ENCODE results near the gene DNMT3A. TPM values are rescaled to one million over a fixed set of nuclear protein-coding genes. Genes with fewer than 3 reads are reported as not detected.
A peak's percentile ranks its signal among the peaks of the same experiment; 100 is the strongest.

Gene DNMT3A
- total and polyA plus RNA-seq, 2 of the 8 experiments (the other 6 are each of a cell fraction or from before 2014, with no cell fraction given), result 33.6 to 178 TPM

DNA sequence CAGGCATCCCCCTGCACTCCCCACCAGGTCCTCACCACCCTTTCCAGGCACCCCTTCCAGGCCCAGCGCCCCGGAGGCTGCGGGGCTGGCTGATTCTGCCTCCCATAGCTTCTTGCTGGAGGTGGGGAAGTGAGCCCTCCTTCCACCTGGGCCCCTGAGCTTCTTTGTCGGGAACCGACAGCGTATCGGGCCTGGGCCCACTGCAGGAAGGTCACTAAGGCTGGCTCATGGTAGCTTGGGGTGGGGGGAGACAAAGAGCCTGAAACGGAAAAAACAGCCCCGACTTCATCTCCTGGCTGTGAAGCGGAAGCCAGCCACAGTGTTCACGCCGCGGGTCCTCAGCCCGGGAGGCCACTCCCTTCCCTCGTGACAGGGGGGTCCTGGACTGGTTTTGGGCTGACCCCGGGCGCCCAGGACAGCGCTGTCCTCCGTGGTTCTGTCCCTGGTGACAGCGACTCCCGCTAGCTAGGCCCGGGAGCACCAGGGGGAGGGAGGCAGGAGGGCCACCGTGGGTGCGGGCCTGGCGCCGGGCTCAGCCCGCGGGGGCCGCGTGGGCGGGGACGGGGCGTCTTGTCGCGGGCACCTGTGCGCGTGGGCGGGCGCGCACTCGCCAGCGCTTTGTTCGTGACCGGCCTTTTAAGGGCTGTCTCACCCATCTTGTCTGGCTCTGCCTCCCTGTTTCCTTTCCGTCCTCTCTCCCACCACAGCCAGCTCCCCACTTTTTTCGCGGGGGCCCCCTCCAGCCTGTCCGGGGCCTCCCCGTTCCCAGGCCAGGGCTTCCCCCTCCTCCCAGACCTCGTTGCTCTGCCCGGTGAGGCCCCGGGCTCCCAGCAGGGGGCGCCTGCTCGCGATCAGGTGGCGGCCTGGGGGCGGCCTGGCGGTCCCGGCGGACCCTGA lies 64.9 kb downstream of the DNMT3A start (continued):
- TF ChIP-seq, protein P1, sequence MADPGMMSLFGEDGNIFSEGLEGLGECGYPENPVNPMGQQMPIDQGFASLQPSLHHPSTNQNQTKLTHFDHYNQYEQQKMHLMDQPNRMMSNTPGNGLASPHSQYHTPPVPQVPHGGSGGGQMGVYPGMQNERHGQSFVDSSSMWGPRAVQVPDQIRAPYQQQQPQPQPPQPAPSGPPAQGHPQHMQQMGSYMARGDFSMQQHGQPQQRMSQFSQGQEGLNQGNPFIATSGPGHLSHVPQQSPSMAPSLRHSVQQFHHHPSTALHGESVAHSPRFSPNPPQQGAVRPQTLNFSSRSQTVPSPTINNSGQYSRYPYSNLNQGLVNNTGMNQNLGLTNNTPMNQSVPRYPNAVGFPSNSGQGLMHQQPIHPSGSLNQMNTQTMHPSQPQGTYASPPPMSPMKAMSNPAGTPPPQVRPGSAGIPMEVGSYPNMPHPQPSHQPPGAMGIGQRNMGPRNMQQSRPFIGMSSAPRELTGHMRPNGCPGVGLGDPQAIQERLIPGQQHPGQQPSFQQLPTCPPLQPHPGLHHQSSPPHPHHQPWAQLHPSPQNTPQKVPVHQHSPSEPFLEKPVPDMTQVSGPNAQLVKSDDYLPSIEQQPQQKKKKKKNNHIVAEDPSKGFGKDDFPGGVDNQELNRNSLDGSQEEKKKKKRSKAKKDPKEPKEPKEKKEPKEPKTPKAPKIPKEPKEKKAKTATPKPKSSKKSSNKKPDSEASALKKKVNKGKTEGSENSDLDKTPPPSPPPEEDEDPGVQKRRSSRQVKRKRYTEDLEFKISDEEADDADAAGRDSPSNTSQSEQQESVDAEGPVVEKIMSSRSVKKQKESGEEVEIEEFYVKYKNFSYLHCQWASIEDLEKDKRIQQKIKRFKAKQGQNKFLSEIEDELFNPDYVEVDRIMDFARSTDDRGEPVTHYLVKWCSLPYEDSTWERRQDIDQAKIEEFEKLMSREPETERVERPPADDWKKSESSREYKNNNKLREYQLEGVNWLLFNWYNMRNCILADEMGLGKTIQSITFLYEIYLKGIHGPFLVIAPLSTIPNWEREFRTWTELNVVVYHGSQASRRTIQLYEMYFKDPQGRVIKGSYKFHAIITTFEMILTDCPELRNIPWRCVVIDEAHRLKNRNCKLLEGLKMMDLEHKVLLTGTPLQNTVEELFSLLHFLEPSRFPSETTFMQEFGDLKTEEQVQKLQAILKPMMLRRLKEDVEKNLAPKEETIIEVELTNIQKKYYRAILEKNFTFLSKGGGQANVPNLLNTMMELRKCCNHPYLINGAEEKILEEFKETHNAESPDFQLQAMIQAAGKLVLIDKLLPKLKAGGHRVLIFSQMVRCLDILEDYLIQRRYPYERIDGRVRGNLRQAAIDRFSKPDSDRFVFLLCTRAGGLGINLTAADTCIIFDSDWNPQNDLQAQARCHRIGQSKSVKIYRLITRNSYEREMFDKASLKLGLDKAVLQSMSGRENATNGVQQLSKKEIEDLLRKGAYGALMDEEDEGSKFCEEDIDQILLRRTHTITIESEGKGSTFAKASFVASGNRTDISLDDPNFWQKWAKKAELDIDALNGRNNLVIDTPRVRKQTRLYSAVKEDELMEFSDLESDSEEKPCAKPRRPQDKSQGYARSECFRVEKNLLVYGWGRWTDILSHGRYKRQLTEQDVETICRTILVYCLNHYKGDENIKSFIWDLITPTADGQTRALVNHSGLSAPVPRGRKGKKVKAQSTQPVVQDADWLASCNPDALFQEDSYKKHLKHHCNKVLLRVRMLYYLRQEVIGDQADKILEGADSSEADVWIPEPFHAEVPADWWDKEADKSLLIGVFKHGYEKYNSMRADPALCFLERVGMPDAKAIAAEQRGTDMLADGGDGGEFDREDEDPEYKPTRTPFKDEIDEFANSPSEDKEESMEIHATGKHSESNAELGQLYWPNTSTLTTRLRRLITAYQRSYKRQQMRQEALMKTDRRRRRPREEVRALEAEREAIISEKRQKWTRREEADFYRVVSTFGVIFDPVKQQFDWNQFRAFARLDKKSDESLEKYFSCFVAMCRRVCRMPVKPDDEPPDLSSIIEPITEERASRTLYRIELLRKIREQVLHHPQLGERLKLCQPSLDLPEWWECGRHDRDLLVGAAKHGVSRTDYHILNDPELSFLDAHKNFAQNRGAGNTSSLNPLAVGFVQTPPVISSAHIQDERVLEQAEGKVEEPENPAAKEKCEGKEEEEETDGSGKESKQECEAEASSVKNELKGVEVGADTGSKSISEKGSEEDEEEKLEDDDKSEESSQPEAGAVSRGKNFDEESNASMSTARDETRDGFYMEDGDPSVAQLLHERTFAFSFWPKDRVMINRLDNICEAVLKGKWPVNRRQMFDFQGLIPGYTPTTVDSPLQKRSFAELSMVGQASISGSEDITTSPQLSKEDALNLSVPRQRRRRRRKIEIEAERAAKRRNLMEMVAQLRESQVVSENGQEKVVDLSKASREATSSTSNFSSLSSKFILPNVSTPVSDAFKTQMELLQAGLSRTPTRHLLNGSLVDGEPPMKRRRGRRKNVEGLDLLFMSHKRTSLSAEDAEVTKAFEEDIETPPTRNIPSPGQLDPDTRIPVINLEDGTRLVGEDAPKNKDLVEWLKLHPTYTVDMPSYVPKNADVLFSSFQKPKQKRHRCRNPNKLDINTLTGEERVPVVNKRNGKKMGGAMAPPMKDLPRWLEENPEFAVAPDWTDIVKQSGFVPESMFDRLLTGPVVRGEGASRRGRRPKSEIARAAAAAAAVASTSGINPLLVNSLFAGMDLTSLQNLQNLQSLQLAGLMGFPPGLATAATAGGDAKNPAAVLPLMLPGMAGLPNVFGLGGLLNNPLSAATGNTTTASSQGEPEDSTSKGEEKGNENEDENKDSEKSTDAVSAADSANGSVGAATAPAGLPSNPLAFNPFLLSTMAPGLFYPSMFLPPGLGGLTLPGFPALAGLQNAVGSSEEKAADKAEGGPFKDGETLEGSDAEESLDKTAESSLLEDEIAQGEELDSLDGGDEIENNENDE (IDR thresholded peaks at IDR 0.05; ENCODE audit: insufficient replicate concordance, low read length), result no peak
- TF ChIP-seq HDAC2 (IDR thresholded peaks at IDR 0.05; ENCODE audit: borderline replicate concordance in 1 of 2, low read depth in 2 of 2, low read length in 2 of 2) (no peak), CEBPB (IDR thresholded peaks at IDR 0.05; ENCODE audit: low read depth, low read length) (no peak), EGR1 (IDR thresholded peaks at IDR 0.05; ENCODE audit: borderline replicate concordance, low read depth, low read length) (peak; percentile 74; the same call in 1 of the 2 replicates), RXRA (IDR thresholded peaks at IDR 0.05; ENCODE audit: insufficient read depth, low read depth, low read length) (no peak), RBBP5 (IDR thresholded peaks at IDR 0.05; ENCODE audit: borderline replicate concordance, low read depth, low read length) (0 out of 2 replicates have a peak, but pooled peaks have one; percentile 44), SP2 (IDR thresholded peaks at IDR 0.05; ENCODE audit: low read length) (no peak), TAF7 (optimal IDR thresholded peaks at IDR 0.05; ENCODE audit: borderline replicate concordance, low read depth, low read length) (no peak), KDM1A (IDR thresholded peaks at IDR 0.05; ENCODE audit: borderline replicate concordance, low read length) (no peak)
